ENCODE data around the gene RTN4.

GRCh38 chr2:55063226-55063625 is 13.0 kb upstream of the RTN4 start:
- no peak for TF ChIP-seq CTCF (IDR thresholded peaks at IDR 0.05)
- no peak for TF ChIP-seq POLR2A (IDR thresholded peaks at IDR 0.05)
